Fibroblast of peridontal ligament (primary cell): ENCODE measurements around the gene KCNG1.

Source experiments
- DNase-seq: peaks from one replicate; pipeline ENCODE4 v3.0.0-alpha.2; 2010; ENCODE audit errors: extremely low read depth

The KCNG1 gene

DNA sequence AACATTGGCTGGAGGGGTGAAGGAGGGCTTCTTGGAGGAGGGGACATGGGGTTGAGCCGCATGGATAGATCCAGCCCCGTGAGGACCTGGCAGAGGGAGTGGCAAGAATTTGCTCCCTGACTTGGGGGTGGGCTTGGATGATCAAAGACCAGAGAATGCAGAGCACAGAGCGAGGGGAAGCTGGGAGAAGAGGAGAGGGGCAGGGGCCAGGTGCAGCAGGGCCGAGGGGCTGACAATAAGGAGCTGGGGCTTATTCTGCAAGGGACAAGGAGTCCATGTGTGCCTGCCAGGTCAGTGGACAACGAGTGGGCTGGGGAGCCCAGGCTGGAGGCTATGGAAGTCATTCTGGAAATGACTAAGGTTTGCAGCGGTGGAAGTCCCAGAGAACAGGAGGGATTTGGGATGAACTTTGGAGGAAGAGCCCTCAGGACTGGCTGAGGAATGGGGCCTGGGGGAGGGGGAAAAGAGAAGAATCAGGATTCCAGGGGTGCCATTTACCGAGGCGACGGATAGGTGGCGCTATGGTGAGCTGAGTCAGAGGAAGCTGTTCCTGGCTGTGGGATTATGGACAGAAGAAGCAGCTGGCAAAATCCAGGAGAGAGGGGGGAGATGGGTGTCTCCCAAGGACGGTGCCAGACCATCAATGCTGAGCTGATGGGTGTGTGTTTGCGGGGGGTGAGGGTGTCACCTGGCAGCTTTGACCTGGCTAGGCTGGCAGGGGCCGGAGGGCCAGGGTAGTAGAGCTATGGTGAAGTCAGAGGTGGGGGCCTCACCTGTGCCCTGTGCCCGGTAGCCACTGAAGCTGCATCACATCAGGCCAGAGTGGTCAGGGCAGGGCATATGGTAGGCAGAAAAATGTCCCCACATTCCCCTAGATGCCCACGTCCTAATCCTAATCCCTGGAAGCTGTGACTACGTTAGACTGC lies 7.8 kb downstream of the KCNG1 start:
- peak; percentile 65 for DNase-seq

GRCh38 chr20:51013577-51014330 lies 9.2 kb downstream of the KCNG1 start:
- no peak for DNase-seq

DNA sequence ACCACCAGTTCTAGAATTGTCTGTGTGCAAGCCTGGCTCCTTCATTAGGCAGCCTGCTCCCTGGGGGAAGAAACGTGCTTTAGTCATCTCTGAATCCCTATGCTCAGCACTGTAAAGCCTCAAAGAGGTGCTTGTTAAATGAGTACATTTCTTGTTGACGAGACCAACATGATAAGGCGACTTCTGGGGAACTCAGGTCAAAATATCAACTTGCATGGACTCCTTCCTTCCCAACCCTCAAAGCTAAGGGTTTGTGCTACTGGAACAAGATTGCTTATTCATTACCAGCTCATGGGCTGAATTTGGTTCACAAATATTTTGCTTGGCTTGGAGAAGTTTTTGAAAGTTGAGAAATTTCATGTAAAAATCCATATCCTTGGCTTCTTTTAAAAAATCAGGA lies 10.6 kb downstream of the KCNG1 start:
- DNase-seq: no peak

DNA sequence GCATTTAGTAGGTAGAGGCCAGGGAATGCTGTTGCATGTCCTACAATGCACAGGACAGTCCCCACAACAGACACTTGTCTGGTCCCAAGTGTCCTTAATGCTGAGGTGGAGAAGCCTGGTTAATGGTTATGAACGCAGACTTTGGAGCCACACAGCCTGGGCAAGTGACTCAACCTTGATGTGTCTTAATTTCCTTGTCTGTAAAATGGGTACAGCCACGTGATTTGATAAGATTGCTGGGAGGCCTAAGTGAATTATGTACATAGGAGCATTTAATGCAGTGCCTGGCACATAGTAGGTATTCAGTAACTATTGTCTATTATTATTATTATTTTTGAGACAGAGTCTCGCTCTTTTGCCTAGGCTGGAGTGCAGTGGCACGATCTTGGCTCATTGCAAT lies 11.4 kb downstream of the KCNG1 start:
- DNase-seq: no peak

- DNase-seq: no peak
These were observed 12.0 kb downstream of the KCNG1 start for GRCh38 chr20:51010932-51011331.

DNA sequence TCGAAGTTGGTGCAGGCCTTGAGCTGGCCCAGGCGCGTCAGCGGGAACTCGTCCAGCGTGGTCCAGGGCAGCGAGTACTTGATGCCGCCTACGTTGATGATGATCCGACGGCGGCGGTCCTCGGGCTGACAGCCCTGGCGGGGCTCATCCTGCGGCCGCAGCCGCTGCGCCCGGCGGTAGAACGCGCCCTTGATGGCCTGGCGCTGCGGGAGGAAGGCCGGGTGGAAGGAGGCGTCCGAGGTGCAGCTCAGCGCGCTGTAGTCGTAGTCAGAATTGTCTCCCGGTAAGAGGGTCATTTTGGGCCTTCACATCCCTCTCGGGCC lies 12.9 kb downstream of the KCNG1 start:
- DNase-seq: no peak

DNA sequence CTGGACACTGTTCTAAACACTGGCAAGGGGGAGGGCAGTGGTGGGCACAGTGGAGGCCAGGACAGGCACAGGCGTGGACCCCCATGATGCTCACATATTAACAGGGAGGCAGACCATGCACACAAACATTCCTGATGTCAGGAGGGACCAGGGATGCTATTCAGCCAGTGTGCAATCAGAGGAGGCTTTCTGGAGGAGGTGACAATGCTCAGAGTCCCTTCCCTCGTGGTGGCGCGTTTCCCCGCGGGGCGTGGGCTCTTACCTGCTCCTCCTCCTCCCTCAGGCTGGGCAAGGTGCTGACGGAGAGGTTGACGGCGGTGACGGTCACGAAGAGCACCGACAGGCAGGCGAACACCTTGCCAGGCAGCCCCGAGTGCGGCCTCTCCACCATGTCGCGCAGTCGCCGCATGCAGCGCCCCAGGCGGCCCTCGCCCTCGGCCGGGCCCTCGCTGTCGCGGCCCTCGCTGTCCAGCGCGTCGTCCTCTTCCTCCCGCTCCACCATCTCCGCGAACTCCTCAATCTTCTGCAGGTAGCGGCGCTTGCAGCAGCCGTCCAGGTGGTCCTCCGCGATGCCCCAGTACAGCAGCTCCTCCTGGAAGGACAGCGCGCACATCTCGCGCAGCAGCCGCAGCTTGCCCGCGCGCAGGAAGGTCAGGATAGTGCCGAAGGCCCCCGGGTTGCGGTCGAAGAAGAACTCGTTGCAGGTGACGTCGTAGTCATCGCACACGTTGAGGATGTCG lies 13.4 kb downstream of the KCNG1 start:
- no peak for DNase-seq

DNA sequence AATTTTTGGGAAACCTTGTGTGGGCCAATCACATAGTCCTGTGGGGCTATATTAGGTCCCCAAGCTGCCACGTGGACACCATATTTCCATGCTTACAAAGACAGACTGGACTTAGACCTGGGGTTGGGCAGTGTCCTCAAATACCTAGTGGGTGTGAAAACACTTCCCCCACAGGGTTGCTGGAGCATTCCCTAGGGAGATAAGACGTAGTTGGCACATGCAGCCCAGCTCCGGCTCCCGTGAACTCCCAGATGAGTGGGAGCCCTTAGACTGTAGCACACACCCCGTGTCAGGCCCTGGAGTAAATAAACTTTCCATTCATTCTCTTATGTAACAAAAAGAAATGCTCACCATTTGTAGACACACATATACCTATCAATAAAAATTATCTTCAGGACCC lies 14.2 kb downstream of the KCNG1 start:
- no peak for DNase-seq

- DNase-seq: no peak
These were observed 17.7 kb downstream of the KCNG1 start for GRCh38 chr20:51005214-51005613.

GRCh38 chr20:51004781-51005180 lies 18.1 kb downstream of the KCNG1 start:
- no peak for DNase-seq

GRCh38 chr20:51004305-51004727 lies 18.6 kb downstream of the KCNG1 start:
- no peak for DNase-seq

DNA sequence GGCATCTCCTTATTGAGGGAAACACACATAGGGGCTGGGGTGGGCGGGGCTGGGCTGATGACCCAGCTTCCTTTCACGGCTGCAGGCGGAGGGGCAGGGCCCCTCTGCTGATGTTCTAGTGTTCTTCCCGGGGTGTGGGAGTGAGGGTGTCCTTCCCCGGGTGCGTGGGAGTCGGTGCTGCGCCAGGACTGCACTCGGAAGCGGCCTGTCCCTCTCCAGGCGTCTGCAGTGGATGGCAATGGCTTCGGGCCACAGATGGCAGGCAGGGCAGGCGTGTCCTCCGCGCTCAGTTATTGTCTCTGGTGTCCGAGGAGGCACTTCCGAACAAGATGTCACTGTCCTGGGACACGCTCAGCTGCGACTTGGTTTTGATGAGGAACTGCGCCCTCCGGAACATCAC lies 19.2 kb downstream of the KCNG1 start:
- DNase-seq: no peak

GRCh38 chr20:51002633-51003032 lies 20.3 kb downstream of the KCNG1 start:
- no peak for DNase-seq

GRCh38 chr20:51001430-51002265 lies 21.3 kb downstream of the KCNG1 start:
- no peak for DNase-seq

GRCh38 chr20:50999355-50999754 lies 23.6 kb downstream of the KCNG1 start:
- no peak for DNase-seq

GRCh38 chr20:50996901-50997865 lies 25.7 kb downstream of the KCNG1 start:
- DNase-seq: no peak

DNA sequence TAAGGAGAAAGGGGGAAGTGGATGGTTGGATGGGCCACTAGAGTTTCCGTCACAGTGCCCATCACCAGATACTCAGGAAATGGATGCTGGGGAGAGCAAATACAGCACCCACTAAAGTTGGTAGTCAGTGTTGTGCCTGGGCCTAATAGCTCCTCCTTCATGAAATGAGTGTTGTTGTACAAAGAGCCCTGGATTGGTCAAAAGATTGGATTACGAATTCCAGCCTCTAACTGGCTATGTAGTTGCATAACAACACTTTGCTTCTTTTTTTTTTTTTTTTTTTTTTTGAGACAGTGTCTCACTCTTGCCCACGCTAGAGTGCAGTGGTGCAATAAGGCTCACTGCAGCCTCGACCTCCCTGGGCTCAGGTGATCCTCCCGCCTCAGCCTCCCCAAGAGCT lies 27.4 kb downstream of the KCNG1 start:
- peak; percentile 65 for DNase-seq

- no peak for DNase-seq
These were observed 29.0 kb downstream of the KCNG1 start for GRCh38 chr20:50993876-50994275.

DNA sequence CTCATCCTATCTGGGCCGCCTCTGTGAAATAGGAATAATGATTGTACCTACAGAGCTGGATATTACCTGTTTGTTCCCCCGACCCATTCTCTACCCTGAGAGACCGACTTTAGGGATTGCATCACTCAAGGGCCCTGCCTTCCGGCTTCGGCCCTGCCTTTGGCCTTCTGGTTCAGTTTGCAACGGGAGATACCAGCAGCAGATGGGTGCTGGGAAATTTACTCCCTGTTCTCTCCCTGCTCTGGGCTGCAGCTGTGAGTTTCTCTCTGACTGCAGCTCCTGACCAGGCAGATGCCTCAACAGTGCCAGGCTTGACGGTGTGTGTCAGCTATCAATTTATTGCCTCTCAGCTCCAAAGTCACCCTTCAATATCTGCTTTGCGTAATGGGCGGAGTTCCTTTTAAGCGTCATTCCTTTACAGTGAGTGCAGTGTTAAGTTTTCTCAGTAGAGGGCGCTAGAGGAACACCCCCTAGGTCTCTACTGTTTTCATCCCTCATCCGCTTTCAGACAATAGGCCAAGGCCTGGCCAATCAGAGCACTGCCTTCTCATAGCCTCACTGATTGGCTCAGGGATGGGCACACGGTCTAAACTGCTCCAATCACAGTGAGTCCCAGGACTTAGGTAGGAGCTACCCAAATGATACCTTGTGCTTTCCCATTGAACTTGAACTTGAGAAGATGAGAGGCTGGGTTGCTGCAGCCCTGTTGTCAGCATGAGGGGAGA lies 30.0 kb downstream of the KCNG1 start:
- DNase-seq: peak; percentile 54

- no peak for DNase-seq
These were observed 30.6 kb downstream of the KCNG1 start for GRCh38 chr20:50992336-50992732.
